Mammary epithelial cell (primary cell): Measurements from ENCODE around the gene ZFX.

Source experiments
- EZH2 ChIP-seq: IDR thresholded peaks from 2 replicates; pipeline ENCODE4 v1.6.1; 2012; ENCODE audit warnings: low read length, inconsistent platforms, borderline replicate concordance
- TF ChIP-seq, protein P1 (sequence below), 2 donors: IDR thresholded peaks in 1 of 2; conservative IDR thresholded peaks in 1 of 2; 2 replicates each; pipeline ENCODE4 v1.5.1; 2011 to 2012; ENCODE audit warnings: inconsistent platforms in 2 of 2, low read length in 2 of 2, mild to moderate bottlenecking in 2 of 2, control low read depth in 1 of 2, low read depth in 1 of 2; ENCODE audit not compliant: insufficient read depth in 1 of 2; ENCODE audit errors: extremely low read depth in 1 of 2

DNA sequence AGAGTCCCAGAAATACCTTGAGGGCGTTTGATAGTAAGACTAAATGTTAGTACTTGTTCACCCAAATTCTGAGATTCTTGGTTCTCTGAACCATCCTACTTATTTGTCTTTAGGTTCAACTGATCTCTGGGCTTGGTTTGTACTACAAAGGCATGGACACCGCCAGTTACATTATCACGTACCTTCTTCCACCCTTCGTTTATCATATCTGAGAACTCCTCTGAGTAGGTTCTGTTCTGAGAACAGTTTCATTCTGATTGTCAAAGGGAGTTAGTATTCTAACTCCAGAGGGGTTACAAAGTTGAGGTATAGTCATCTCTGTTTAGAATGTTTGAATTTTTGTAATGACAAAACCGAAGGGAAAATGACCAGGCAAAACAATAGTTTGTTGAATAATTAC is 19.3 kb downstream of the ZFX start:
- TF ChIP-seq, protein P1, sequence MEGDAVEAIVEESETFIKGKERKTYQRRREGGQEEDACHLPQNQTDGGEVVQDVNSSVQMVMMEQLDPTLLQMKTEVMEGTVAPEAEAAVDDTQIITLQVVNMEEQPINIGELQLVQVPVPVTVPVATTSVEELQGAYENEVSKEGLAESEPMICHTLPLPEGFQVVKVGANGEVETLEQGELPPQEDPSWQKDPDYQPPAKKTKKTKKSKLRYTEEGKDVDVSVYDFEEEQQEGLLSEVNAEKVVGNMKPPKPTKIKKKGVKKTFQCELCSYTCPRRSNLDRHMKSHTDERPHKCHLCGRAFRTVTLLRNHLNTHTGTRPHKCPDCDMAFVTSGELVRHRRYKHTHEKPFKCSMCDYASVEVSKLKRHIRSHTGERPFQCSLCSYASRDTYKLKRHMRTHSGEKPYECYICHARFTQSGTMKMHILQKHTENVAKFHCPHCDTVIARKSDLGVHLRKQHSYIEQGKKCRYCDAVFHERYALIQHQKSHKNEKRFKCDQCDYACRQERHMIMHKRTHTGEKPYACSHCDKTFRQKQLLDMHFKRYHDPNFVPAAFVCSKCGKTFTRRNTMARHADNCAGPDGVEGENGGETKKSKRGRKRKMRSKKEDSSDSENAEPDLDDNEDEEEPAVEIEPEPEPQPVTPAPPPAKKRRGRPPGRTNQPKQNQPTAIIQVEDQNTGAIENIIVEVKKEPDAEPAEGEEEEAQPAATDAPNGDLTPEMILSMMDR (conservative IDR thresholded peaks at IDR 0.05 in 1 of 2, IDR thresholded peaks at IDR 0.05 in 1 of 2; ENCODE audit: extremely low read depth in 1 of 2, insufficient read depth in 1 of 2, low read depth in 1 of 2, low read length in 2 of 2) = no peak
- TF ChIP-seq EZH2 = no peak
